Measurements from ENCODE around the gene ETV7.

ETV7 gene

GRCh38 chr6:36330366-36330765 lies 57.1 kb downstream of the ETV7 start (continued):
- TF ChIP-seq TSHZ2 (CRISPR knock-in tag; IDR thresholded peaks at IDR 0.05) (no peak), CREB5 (CRISPR knock-in tag; IDR thresholded peaks at IDR 0.05; ENCODE audit: low read depth) (no peak), ZFP30 (CRISPR knock-in tag; IDR thresholded peaks at IDR 0.05) (no peak), TOX (CRISPR knock-in tag; IDR thresholded peaks at IDR 0.05; ENCODE audit: borderline replicate concordance) (no peak), ESRRG (CRISPR knock-in tag; IDR thresholded peaks at IDR 0.05) (no peak), RARB (CRISPR knock-in tag; IDR thresholded peaks at IDR 0.05) (no peak), BACH2 (CRISPR knock-in tag; IDR thresholded peaks at IDR 0.05; ENCODE audit: borderline replicate concordance) (no peak), PPARA (CRISPR knock-in tag; IDR thresholded peaks at IDR 0.05; ENCODE audit: borderline replicate concordance) (no peak), OSR1 (CRISPR knock-in tag; IDR thresholded peaks at IDR 0.05) (no peak), CSRNP3 (CRISPR knock-in tag; IDR thresholded peaks at IDR 0.05) (no peak), ARNTL (CRISPR knock-in tag; IDR thresholded peaks at IDR 0.05; ENCODE audit: borderline replicate concordance, low read depth) (no peak), SNAI2 (CRISPR knock-in tag; IDR thresholded peaks at IDR 0.05) (no peak), ZNF8 (CRISPR knock-in tag; IDR thresholded peaks at IDR 0.05) (no peak)

GRCh38 chr6:36329798-36330291 lies 57.6 kb downstream of the ETV7 start:
- ATAC-seq = no peak
- TF ChIP-seq ZNF8 (CRISPR knock-in tag; IDR thresholded peaks at IDR 0.05) = no peak
- no peak for TF ChIP-seq OSR1 (CRISPR knock-in tag; IDR thresholded peaks at IDR 0.05)
- no peak for TF ChIP-seq SNAI2 (CRISPR knock-in tag; IDR thresholded peaks at IDR 0.05)
- no peak for TF ChIP-seq TCF4 (CRISPR knock-in tag; IDR thresholded peaks at IDR 0.05; ENCODE audit: borderline replicate concordance)
- TF ChIP-seq ZNF70 (CRISPR knock-in tag; IDR thresholded peaks at IDR 0.05) = no peak
- TF ChIP-seq ZFP30 (CRISPR knock-in tag; IDR thresholded peaks at IDR 0.05) = no peak
- no peak for TF ChIP-seq ISL1 (CRISPR knock-in tag; IDR thresholded peaks at IDR 0.05)
- TF ChIP-seq ESRRG (CRISPR knock-in tag; IDR thresholded peaks at IDR 0.05) = no peak
- TF ChIP-seq CSRNP3 (CRISPR knock-in tag; IDR thresholded peaks at IDR 0.05) = no peak
- TF ChIP-seq POU6F1 (CRISPR knock-in tag; IDR thresholded peaks at IDR 0.05; ENCODE audit: borderline replicate concordance, low read depth) = no peak
- TF ChIP-seq ZNF565 (CRISPR knock-in tag; conservative IDR thresholded peaks at IDR 0.05; ENCODE audit: low read depth) = no peak
- TF ChIP-seq PATZ1 (CRISPR knock-in tag; IDR thresholded peaks at IDR 0.05; ENCODE audit: borderline replicate concordance) = no peak
- no peak for TF ChIP-seq TOX (CRISPR knock-in tag; IDR thresholded peaks at IDR 0.05; ENCODE audit: borderline replicate concordance)
- TF ChIP-seq ZFP3 (CRISPR knock-in tag; IDR thresholded peaks at IDR 0.05) = no peak
- no peak for TF ChIP-seq RARB (CRISPR knock-in tag; IDR thresholded peaks at IDR 0.05)
- TF ChIP-seq CSDC2 (CRISPR knock-in tag; IDR thresholded peaks at IDR 0.05) = no peak
